ENCODE data around the gene CACNG4.

CACNG4 gene

GRCh38 chr17:66929591-66929990, 34.9 kb upstream of the CACNG4 start:
- H3K9me3 ChIP-seq (ENCODE audit: control insufficient read depth, insufficient read depth, low read length): no peaks in the 10 kb centered on the region
- H3K27me3 ChIP-seq (ENCODE audit: control insufficient read depth, insufficient read depth, low read length): no peaks in the 10 kb centered on the region
- no CpG with 5 or more reads among the region's 1 CpG for WGBS (ENCODE audit: insufficient coverage, insufficient read length)
- H3K36me3 ChIP-seq (ENCODE audit: control insufficient read depth, insufficient read depth, low read length): no peaks in the 10 kb centered on the region
- no peaks in the 10 kb centered on the region for H3K4me1 ChIP-seq (ENCODE audit: control insufficient read depth, insufficient read depth, low read length)
- H3K4me3 ChIP-seq (ENCODE audit: low read length): no peak overlapping the region
- no peak overlapping the region for H3K27ac ChIP-seq (ENCODE audit: low read length)
- DNase-seq (ENCODE audit: low read depth, low spot score): no peak

- Histone ChIP-seq H3K36me3 (ENCODE audit: control insufficient read depth, insufficient read depth, low read length) (no peaks in the 10 kb centered on the region), H3K4me3 (ENCODE audit: low read length) (no peak overlapping the region), H3K27me3 (ENCODE audit: control insufficient read depth, insufficient read depth, low read length) (no peaks in the 10 kb centered on the region), H3K27ac (ENCODE audit: low read length) (no peak overlapping the region), H3K9me3 (ENCODE audit: control insufficient read depth, insufficient read depth, low read length) (no peaks in the 10 kb centered on the region), H3K4me1 (ENCODE audit: control insufficient read depth, insufficient read depth, low read length) (no peaks in the 10 kb centered on the region)
- no peak for DNase-seq (ENCODE audit: low read depth, low spot score)
- WGBS (ENCODE audit: insufficient coverage, insufficient read length): no CpG with 5 or more reads among the region's 3 CpGs
These were observed 33.6 kb upstream of the CACNG4 start for GRCh38 chr17:66930933-66931332.

GRCh38 chr17:66932311-66932710, 32.2 kb upstream of the CACNG4 start:
- no peak for DNase-seq (ENCODE audit: low read depth, low spot score)
- no CpG with 5 or more reads among the region's 2 CpGs for WGBS (ENCODE audit: insufficient coverage, insufficient read length)
- H3K4me3 ChIP-seq (ENCODE audit: low read length): no peak overlapping the region
- no peaks in the 10 kb centered on the region for H3K27me3 ChIP-seq (ENCODE audit: control insufficient read depth, insufficient read depth, low read length)
- no peaks in the 10 kb centered on the region for H3K4me1 ChIP-seq (ENCODE audit: control insufficient read depth, insufficient read depth, low read length)
- no peak overlapping the region for H3K27ac ChIP-seq (ENCODE audit: low read length)
- no peaks in the 10 kb centered on the region for H3K36me3 ChIP-seq (ENCODE audit: control insufficient read depth, insufficient read depth, low read length)
- H3K9me3 ChIP-seq (ENCODE audit: control insufficient read depth, insufficient read depth, low read length): peaks cover 2% of the 10 kb centered on the region; the same call in 1 of the 2 replicates

- H3K4me3 ChIP-seq (ENCODE audit: low read length): no peak overlapping the region
- H3K9me3 ChIP-seq (ENCODE audit: control insufficient read depth, insufficient read depth, low read length): peaks cover 4% of the 10 kb centered on the region; the same call in 1 of the 2 replicates
- no peaks in the 10 kb centered on the region for H3K27me3 ChIP-seq (ENCODE audit: control insufficient read depth, insufficient read depth, low read length)
- no CpG with 5 or more reads among the region's 2 CpGs for WGBS (ENCODE audit: insufficient coverage, insufficient read length)
- H3K4me1 ChIP-seq (ENCODE audit: control insufficient read depth, insufficient read depth, low read length): no peaks in the 10 kb centered on the region
- no peak overlapping the region for H3K27ac ChIP-seq (ENCODE audit: low read length)
- no peak for DNase-seq (ENCODE audit: low read depth, low spot score)
- no peaks in the 10 kb centered on the region for H3K36me3 ChIP-seq (ENCODE audit: control insufficient read depth, insufficient read depth, low read length)
These were observed 30.5 kb upstream of the CACNG4 start for GRCh38 chr17:66934040-66934439.

GRCh38 chr17:66935717-66936116, 28.8 kb upstream of the CACNG4 start:
- DNase-seq (ENCODE audit: low read depth, low spot score): no peak
- Histone ChIP-seq H3K4me3 (ENCODE audit: low read length) (no peak overlapping the region), H3K27me3 (ENCODE audit: control insufficient read depth, insufficient read depth, low read length) (no peaks in the 10 kb centered on the region), H3K9me3 (ENCODE audit: control insufficient read depth, insufficient read depth, low read length) (peaks cover 4% of the 10 kb centered on the region; the same call in 1 of the 2 replicates), H3K27ac (ENCODE audit: low read length) (no peak overlapping the region), H3K4me1 (ENCODE audit: control insufficient read depth, insufficient read depth, low read length) (no peaks in the 10 kb centered on the region), H3K36me3 (ENCODE audit: control insufficient read depth, insufficient read depth, low read length) (no peaks in the 10 kb centered on the region)
- no CpG with 5 or more reads among the region's 2 CpGs for WGBS (ENCODE audit: insufficient coverage, insufficient read length)

GRCh38 chr17:66938656-66939055, 25.9 kb upstream of the CACNG4 start:
- H3K27me3 ChIP-seq (ENCODE audit: control insufficient read depth, insufficient read depth, low read length): no peaks in the 10 kb centered on the region
- WGBS (ENCODE audit: insufficient coverage, insufficient read length): no CpG with 5 or more reads among the region's 10 CpGs
- no peak for DNase-seq (ENCODE audit: low read depth, low spot score)
- peaks cover 4% of the 10 kb centered on the region; the same call in 1 of the 2 replicates for H3K9me3 ChIP-seq (ENCODE audit: control insufficient read depth, insufficient read depth, low read length)
- no peaks in the 10 kb centered on the region for H3K4me1 ChIP-seq (ENCODE audit: control insufficient read depth, insufficient read depth, low read length)
- H3K4me3 ChIP-seq (ENCODE audit: low read length): no peak overlapping the region
- H3K36me3 ChIP-seq (ENCODE audit: control insufficient read depth, insufficient read depth, low read length): no peaks in the 10 kb centered on the region
- H3K27ac ChIP-seq (ENCODE audit: low read length): no peak overlapping the region

GRCh38 chr17:66939461-66940114, 24.9 kb upstream of the CACNG4 start:
- no peaks in the 10 kb centered on the region for H3K36me3 ChIP-seq (ENCODE audit: control insufficient read depth, insufficient read depth, low read length)

GRCh38 chr17:66941249-66941648, 23.3 kb upstream of the CACNG4 start:
- H3K27me3 ChIP-seq (ENCODE audit: control insufficient read depth, insufficient read depth, low read length): no peaks in the 10 kb centered on the region
- H3K9me3 ChIP-seq (ENCODE audit: control insufficient read depth, insufficient read depth, low read length): peaks cover 4% of the 10 kb centered on the region; the same call in 1 of the 2 replicates
- H3K4me3 ChIP-seq (ENCODE audit: low read length): no peak overlapping the region
- WGBS (ENCODE audit: insufficient coverage, insufficient read length): no CpG with 5 or more reads among the region's 3 CpGs
- no peaks in the 10 kb centered on the region for H3K4me1 ChIP-seq (ENCODE audit: control insufficient read depth, insufficient read depth, low read length)
- no peak overlapping the region for H3K27ac ChIP-seq (ENCODE audit: low read length)
- no peak for DNase-seq (ENCODE audit: low read depth, low spot score)
- H3K36me3 ChIP-seq (ENCODE audit: control insufficient read depth, insufficient read depth, low read length): no peaks in the 10 kb centered on the region

More at GRCh38 chr17:66939461-66940114, 24.9 kb upstream of the CACNG4 start:
- Histone ChIP-seq H3K4me1 (ENCODE audit: control insufficient read depth, insufficient read depth, low read length) (no peaks in the 10 kb centered on the region), H3K9me3 (ENCODE audit: control insufficient read depth, insufficient read depth, low read length) (peaks cover 4% of the 10 kb centered on the region; the same call in 1 of the 2 replicates), H3K27ac (ENCODE audit: low read length) (no peak overlapping the region), H3K4me3 (ENCODE audit: low read length) (no peak overlapping the region), H3K27me3 (ENCODE audit: control insufficient read depth, insufficient read depth, low read length) (no peaks in the 10 kb centered on the region)
- WGBS (ENCODE audit: insufficient coverage, insufficient read length): no CpG with 5 or more reads among the region's 12 CpGs
- no peak for DNase-seq (ENCODE audit: low read depth, low spot score)

GRCh38 chr17:66941773-66942450, 22.6 kb upstream of the CACNG4 start:
- DNase-seq (ENCODE audit: low read depth, low spot score): no peak
- Histone ChIP-seq H3K36me3 (ENCODE audit: control insufficient read depth, insufficient read depth, low read length) (no peaks in the 10 kb centered on the region), H3K27ac (ENCODE audit: low read length) (no peak overlapping the region), H3K4me1 (ENCODE audit: control insufficient read depth, insufficient read depth, low read length) (no peaks in the 10 kb centered on the region), H3K4me3 (ENCODE audit: low read length) (no peak overlapping the region), H3K27me3 (ENCODE audit: control insufficient read depth, insufficient read depth, low read length) (no peaks in the 10 kb centered on the region), H3K9me3 (ENCODE audit: control insufficient read depth, insufficient read depth, low read length) (peaks cover 4% of the 10 kb centered on the region; the same call in 1 of the 2 replicates)
- no CpG with 5 or more reads among the region's 8 CpGs for WGBS (ENCODE audit: insufficient coverage, insufficient read length)

GRCh38 chr17:66942451-66943264, 21.8 kb upstream of the CACNG4 start:
- no peaks in the 10 kb centered on the region for H3K27me3 ChIP-seq (ENCODE audit: control insufficient read depth, insufficient read depth, low read length)
- H3K9me3 ChIP-seq (ENCODE audit: control insufficient read depth, insufficient read depth, low read length): 0 out of 2 replicates have a peak, but pooled peaks cover 2% of the 10 kb centered on the region
- no peaks in the 10 kb centered on the region for H3K4me1 ChIP-seq (ENCODE audit: control insufficient read depth, insufficient read depth, low read length)
- DNase-seq (ENCODE audit: low read depth, low spot score): no peak
- H3K4me3 ChIP-seq (ENCODE audit: low read length): no peak overlapping the region
- H3K36me3 ChIP-seq (ENCODE audit: control insufficient read depth, insufficient read depth, low read length): no peaks in the 10 kb centered on the region
- no peak overlapping the region for H3K27ac ChIP-seq (ENCODE audit: low read length)
- WGBS (ENCODE audit: insufficient coverage, insufficient read length): no CpG with 5 or more reads among the region's 8 CpGs
